Stimulated activated CD4-positive, alpha-beta T cell treated with anti-CD3 and anti-CD28 coated beads, Interleukin-2, amount 100 ng/mL, for 48 hours (primary cell): ENCODE data around the gene LRMDA.

Experiments used
- DNase-seq, 2 donors: peaks; one replicate each; pipeline ENCODE4 v3.0.0-alpha.2; 2020

LRMDA gene

GRCh38 chr10:76073524-76073923 is 642.1 kb downstream of the LRMDA start:
- DNase-seq: no peak

DNA sequence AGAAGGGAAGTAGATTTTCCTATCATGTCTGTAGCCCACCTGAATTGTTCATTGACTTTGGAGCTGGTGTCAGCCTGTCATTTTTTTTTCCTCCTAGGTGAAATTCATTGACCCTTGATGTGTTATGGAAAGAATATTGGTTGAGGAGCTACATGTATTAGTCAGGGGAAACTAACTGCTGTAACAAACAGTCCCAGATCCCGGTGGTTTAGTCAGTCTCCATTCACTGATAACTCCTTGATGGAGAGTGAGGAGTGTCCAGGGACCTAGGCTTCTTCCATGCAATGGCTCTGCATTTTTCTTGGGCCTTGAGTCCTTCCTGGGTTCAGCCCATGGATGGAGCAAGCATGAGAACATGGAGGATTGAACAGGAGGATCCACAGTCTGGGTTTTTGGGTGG is 643.2 kb downstream of the LRMDA start:
- DNase-seq: no peak

GRCh38 chr10:76080451-76080850 is 649.0 kb downstream of the LRMDA start:
- no peak for DNase-seq

- DNase-seq: no peak
These were observed 649.6 kb downstream of the LRMDA start for GRCh38 chr10:76080991-76081390.

- DNase-seq: no peak
These were observed 650.8 kb downstream of the LRMDA start for GRCh38 chr10:76082232-76082631.

- DNase-seq: no peak
These were observed 651.5 kb downstream of the LRMDA start for GRCh38 chr10:76082956-76083355.

GRCh38 chr10:76085002-76085816 is 653.8 kb downstream of the LRMDA start:
- no peak for DNase-seq

- no peak for DNase-seq
These were observed 654.4 kb downstream of the LRMDA start for GRCh38 chr10:76085817-76086167.

DNA sequence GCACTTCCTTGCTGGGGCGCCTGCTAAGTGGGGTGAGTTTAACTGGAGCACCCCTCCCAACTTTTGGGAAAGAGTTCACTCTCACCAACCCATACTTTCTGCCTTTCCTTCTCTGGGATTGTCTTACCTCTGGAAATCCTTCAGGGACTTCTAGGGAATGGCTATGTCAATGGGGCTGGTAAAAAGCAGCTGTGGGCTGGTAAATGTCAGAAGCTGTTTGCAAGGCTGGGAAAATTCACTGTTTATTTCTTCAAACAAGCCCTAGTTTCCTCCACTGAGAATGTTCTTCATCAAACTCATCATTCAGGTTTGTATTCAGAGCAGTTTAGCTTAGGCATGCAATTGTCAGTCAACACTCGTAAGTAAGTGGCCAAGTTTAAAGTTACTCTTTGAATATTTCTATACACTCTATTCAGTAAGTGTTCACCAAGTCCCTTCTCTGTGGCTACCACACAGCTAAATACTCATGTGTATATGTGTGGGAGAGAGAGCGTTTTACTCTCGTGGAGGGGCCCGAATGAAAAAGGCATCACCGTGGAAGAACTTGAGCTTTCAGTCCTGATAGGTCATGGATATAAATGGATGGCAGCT is 654.8 kb downstream of the LRMDA start:
- no peak for DNase-seq

- DNase-seq: no peak
These were observed 655.6 kb downstream of the LRMDA start for GRCh38 chr10:76086761-76087639.

DNA sequence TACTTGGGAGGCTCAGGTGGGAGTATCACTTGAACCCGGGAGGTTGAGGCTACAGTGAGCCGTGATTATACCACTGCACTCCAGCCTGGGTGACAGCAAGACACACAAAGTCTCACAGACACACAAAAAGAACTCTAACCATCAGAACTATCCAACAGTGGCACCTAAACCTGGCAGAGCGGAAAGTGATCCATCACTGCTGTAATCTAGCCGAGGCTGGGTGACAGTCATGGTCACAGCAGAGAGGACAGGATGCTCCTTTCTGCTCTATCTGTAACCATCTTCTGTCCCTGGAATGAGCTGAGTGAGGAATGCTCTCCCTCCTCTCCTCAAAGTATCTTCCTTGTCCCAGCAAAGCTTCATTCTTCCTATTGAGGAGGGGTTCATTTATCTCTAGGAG is 656.6 kb downstream of the LRMDA start:
- no peak for DNase-seq

DNA sequence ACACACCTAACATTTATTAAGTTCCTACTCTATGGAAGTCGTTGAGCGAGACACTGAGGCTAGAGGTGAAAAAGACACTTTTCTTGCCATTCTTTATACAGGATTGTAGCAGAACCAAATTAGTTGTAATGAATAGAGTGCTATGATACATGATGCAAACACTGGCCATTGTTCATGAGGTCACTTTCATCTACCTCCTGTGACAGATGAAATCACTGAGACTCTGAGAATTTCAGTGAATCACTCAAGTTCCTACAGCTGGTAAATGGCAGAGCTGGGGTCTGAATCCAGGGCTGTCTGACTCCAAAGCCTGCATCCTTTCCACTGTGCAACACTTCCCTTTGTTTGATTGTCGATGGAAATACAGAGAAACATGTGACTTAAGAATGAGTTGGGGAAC is 657.6 kb downstream of the LRMDA start:
- DNase-seq: no peak

GRCh38 chr10:76089556-76090180 is 658.2 kb downstream of the LRMDA start:
- DNase-seq: no peak

- DNase-seq: no peak
These were observed 660.5 kb downstream of the LRMDA start for GRCh38 chr10:76091926-76092325.

GRCh38 chr10:76106611-76107010 is 675.2 kb downstream of the LRMDA start:
- DNase-seq: no peak

GRCh38 chr10:76108563-76109359 is 677.3 kb downstream of the LRMDA start:
- no peak for DNase-seq

DNA sequence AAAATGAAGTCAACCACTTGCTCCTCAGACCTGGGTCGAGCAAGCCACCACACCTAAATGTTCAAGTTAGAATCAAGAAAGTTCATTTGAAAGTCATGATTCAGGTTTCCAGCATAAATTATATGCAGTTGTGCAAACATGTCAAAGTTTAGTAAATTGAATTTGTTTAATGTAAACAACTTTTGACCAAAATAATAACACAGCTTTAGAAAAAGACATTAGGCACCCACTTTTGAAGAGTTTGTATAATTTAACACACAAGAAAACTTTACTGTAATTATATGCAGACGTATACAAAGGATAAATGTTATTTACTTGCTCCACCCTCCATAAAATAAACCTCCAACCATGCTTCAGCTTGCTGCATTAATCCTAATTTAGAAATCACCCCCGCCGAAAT is 680.0 kb downstream of the LRMDA start:
- no peak for DNase-seq

- DNase-seq: no peak
These were observed 680.8 kb downstream of the LRMDA start for GRCh38 chr10:76111986-76112825.

GRCh38 chr10:76112826-76113150 is 681.4 kb downstream of the LRMDA start:
- DNase-seq: no peak

DNA sequence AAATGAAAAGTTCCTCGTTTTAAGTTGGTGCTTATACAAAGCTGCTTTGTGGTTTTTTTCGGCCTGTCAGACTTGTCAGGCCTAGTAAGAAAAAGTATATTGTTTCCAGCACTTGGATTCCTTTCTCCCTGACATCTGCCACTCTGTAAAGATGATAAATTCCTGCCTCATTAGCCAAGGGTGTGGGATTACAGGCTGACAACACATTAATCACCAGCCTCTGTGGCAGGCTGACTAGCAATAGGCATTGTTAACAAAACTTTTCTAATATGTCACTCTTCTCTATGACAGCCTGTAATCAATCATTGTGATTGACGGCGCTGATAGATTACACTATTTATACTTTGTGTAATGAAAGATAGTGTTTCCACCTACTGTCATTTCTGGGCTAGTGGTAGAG is 682.5 kb downstream of the LRMDA start:
- no peak for DNase-seq

DNA sequence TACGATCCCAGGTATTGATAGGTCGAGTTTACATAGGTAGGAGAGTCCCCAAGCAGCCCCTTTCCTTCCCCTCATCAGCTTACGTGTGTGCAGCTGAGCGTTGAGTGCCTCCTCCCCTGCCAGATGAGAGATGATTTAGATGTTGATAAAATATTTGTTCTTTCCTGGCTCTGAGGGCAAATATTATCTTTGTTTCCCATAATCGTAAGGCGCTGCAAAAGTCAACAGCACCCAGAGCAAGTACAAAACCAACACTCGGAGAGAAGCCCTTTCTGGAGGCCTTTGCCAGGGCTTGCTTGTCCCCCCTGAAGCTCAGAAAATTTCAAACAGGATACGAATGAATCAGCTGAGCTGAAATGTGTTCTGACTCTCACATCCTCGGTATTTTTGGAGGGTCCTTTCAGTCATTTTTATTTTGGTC is 683.2 kb downstream of the LRMDA start:
- DNase-seq: no peak

DNA sequence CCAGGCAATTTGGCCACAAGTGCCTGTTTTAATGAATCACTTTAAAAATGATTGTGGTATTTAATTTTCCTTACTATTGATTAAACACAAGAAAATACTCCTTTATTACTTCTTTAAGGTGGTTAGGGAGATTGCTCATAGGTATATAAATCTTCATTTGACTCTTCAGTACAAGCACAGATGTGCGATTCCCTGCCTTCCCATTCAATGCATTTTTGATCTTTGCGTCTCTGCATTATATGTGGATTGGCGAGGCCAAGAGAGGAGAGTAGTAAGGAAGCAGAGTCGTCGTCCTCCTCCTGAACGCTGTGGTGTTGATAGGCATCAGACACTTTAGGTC is 683.7 kb downstream of the LRMDA start:
- DNase-seq: no peak
